IMR-90 (cell line): ENCODE results near the gene GALNT16. TPM values are rescaled to one million over a fixed set of nuclear protein-coding genes. Genes with fewer than 3 reads are reported as not detected.

ENCODE experiments used
- ATAC-seq: fragments of 200-7000 bp; cut with Tn5 transposase; 2 replicates; pipeline ENCODE4 v1.9.1; 2020; ENCODE audit warnings: low read depth, mild to moderate bottlenecking, moderate library complexity
- BruUV-seq: library from RNA; stranded (reverse); fragments of 400-500 nt; replicated peaks from 2 replicates; lab custom pipeline; 2021; lab: Mats Ljungman, UMichigan
- CTCF ChIA-PET: fragments of 300-600 bp; formaldehyde crosslinking; extraction: SDS; loops from one replicate; lab custom pipeline; 2021; ENCODE audit warnings: antibody characterized with exemption; lab: Yijun Ruan, JAX
- POLR2A ChIA-PET: fragments of 300-600 bp; sonication (Branson Sonifier 250); formaldehyde crosslinking; loops from one replicate; lab custom pipeline; 2022; ENCODE audit warnings: antibody characterized with exemption; ENCODE audit not compliant: unreplicated experiment; lab: Charles Lee
- DNase-seq: peaks from one replicate; pipeline ENCODE4 v3.0.0; 2013
- H2AFZ ChIP-seq: replicated peaks from 2 replicates; pipeline ENCODE3; 2013; ENCODE audit warnings: low read length, mild to moderate bottlenecking; ENCODE audit not compliant: poor library complexity
- H2AK5ac ChIP-seq: 2 replicates; pipeline ENCODE4 v1.6.1; 2013; ENCODE audit warnings: low read depth, low read length, inconsistent platforms
- H2AK9ac ChIP-seq: replicated peaks from 2 replicates; pipeline ENCODE3; 2013; ENCODE audit warnings: mild to moderate bottlenecking, low read depth, low read length, moderate library complexity; ENCODE audit not compliant: poor library complexity
- H2BK120ac ChIP-seq: 2 replicates; pipeline ENCODE4 v1.6.1; 2013; ENCODE audit warnings: low read depth, low read length, inconsistent platforms
- H2BK15ac ChIP-seq: 3 replicates; pipeline ENCODE4 v1.6.1; 2013; ENCODE audit warnings: low read depth, low read length, inconsistent platforms
- H2BK20ac ChIP-seq: 2 replicates; pipeline ENCODE4 v1.6.1; 2013; ENCODE audit warnings: low read depth, mild to moderate bottlenecking, inconsistent platforms, low read length, moderate library complexity
- H2BK5ac ChIP-seq: 2 replicates; pipeline ENCODE4 v1.6.1; 2013; ENCODE audit warnings: mild to moderate bottlenecking, low read depth, low read length, inconsistent platforms; ENCODE audit not compliant: poor library complexity, severe bottlenecking
- H3K14ac ChIP-seq: replicated peaks from 2 replicates; pipeline ENCODE4 v1.6.1; 2013; ENCODE audit warnings: low read depth, low read length, inconsistent platforms
- H3K18ac ChIP-seq: 2 replicates; pipeline ENCODE4 v1.6.1; 2013; ENCODE audit warnings: low read depth, low read length, control low read depth
- H3K23ac ChIP-seq: 2 replicates; pipeline ENCODE4 v1.6.1; 2013; ENCODE audit warnings: low read depth, low read length, inconsistent platforms
- H3K27ac ChIP-seq: 2 replicates; pipeline ENCODE4 v1.5.1; 2013; ENCODE audit warnings: mild to moderate bottlenecking, control low read depth, low read length; ENCODE audit not compliant: insufficient read depth
- H3K27me3 ChIP-seq: 2 replicates; pipeline ENCODE4 v1.6.1; 2013; ENCODE audit warnings: low read length; ENCODE audit not compliant: control insufficient read depth, insufficient read depth
- H3K36me3 ChIP-seq: 2 replicates; pipeline ENCODE4 v1.6.1; 2013; ENCODE audit warnings: low read length, mixed read lengths; ENCODE audit not compliant: control insufficient read depth, insufficient read depth
- H3K4ac ChIP-seq: 2 replicates; pipeline ENCODE4 v1.6.1; 2013; ENCODE audit warnings: low read depth, low read length, inconsistent platforms
- H3K4me1 ChIP-seq: 2 replicates; pipeline ENCODE4 v1.6.1; 2013; ENCODE audit warnings: low read length, mixed read lengths; ENCODE audit not compliant: control insufficient read depth, insufficient read depth
- H3K4me2 ChIP-seq: 2 replicates; pipeline ENCODE4 v1.6.1; 2013; ENCODE audit warnings: low read depth, mild to moderate bottlenecking, control low read depth, low read length, moderate library complexity
- H3K4me3 ChIP-seq: 2 replicates; pipeline ENCODE4 v1.5.1; 2013; ENCODE audit warnings: low read depth, mild to moderate bottlenecking, control low read depth, low read length, moderate library complexity; ENCODE audit not compliant: insufficient read depth
- H3K56ac ChIP-seq: 2 replicates; pipeline ENCODE4 v1.6.1; 2013; ENCODE audit warnings: low read length, inconsistent platforms; ENCODE audit not compliant: insufficient read depth; ENCODE audit errors: extremely low read depth
- H3K79me1 ChIP-seq, 2 experiments: 2 replicates each; pipeline ENCODE4 v1.6.1; 2013; ENCODE audit warnings: low read length in 2 of 2, inconsistent platforms in 1 of 2, low read depth in 1 of 2
- H3K9ac ChIP-seq: 2 replicates; pipeline ENCODE4 v1.6.1; 2013; ENCODE audit warnings: low read depth, low read length, control low read depth
- H3K9me1 ChIP-seq: 2 replicates; pipeline ENCODE4 v1.6.1; 2013; ENCODE audit warnings: low read length, inconsistent platforms; ENCODE audit not compliant: insufficient read depth
- H3K9me3 ChIP-seq: 2 replicates; pipeline ENCODE4 v1.6.1; 2013; ENCODE audit warnings: low read length; ENCODE audit not compliant: control insufficient read depth, insufficient read depth
- H4K20me1 ChIP-seq: 2 replicates; pipeline ENCODE4 v1.6.1; 2013; ENCODE audit warnings: low read length, inconsistent platforms; ENCODE audit not compliant: insufficient read depth
- H4K5ac ChIP-seq: 2 replicates; pipeline ENCODE4 v1.6.1; 2013; ENCODE audit warnings: mild to moderate bottlenecking, low read depth, low read length, control low read depth
- H4K8ac ChIP-seq, 2 experiments: 2 replicates each; pipeline ENCODE4 v1.6.1; 2013; ENCODE audit warnings: low read depth in 2 of 2, low read length in 2 of 2, control low read depth in 1 of 2, inconsistent platforms in 1 of 2
- H4K91ac ChIP-seq: 2 replicates; pipeline ENCODE4 v1.6.1; 2013; ENCODE audit warnings: low read depth, low read length, inconsistent platforms; ENCODE audit not compliant: insufficient read depth
- CTCF ChIP-seq: conservative IDR thresholded peaks from 2 replicates; pipeline ENCODE4 v1.5.1; 2012; ENCODE audit warnings: mild to moderate bottlenecking, low read depth, low read length, improper control_type of control experiment
- RAD21 ChIP-seq: IDR thresholded peaks from 2 replicates; pipeline ENCODE4 v1.6.1; 2012; ENCODE audit warnings: low read length, improper control_type of control experiment
- RCOR1 ChIP-seq: IDR thresholded peaks from 2 replicates; pipeline ENCODE4 v1.6.1; 2012; ENCODE audit warnings: mild to moderate bottlenecking, low read length, improper control_type of control experiment; ENCODE audit not compliant: insufficient replicate concordance
- SMC3 ChIP-seq: fragments of 150-350 bp; IDR thresholded peaks from 2 replicates; pipeline ENCODE4 v1.6.1; 2016; ENCODE audit warnings: low read depth, mild to moderate bottlenecking, antibody characterized with exemption, low read length, moderate library complexity
- WGBS, 2 experiments: methylation state at CpG; one replicate each; pipeline versions ENCODE4 v1.1.5 to v1.1.7; 2013; ENCODE audit warnings: missing lambda C conversion rate in 2 of 2; ENCODE audit not compliant: insufficient read length in 1 of 2; ENCODE audit errors: extremely low coverage in 2 of 2; 5-methylcytosine and 5-hydroxymethylcytosine counted together
- dilution Hi-C: fragments of 300-500 bp; cut with HindIII; formaldehyde crosslinking; loops from one replicate; pipeline ENCODE4 v1.14.3; 2018; ENCODE audit warnings: low sequenced_read_pairs; ENCODE audit not compliant: unreplicated experiment
- in situ Hi-C: fragments of 300-500 bp; cut with MboI; formaldehyde crosslinking; loops from 3 replicates; pipeline ENCODE4 v1.14.3; 2019; ENCODE audit warnings: low sequenced_read_pairs, inconsistent platforms, mixed read lengths
- intact Hi-C: fragments of 100-400 bp; cut with micrococcal nuclease; formaldehyde crosslinking; loops from 2 replicates; pipeline ENCODE4 v1.10.0; 2022
- polyA plus RNA-seq, 3 experiments: library from polyadenylated mRNA; depleted of rRNA; stranded (reverse); fragments of >200 nt; gene quantifications; 2 replicates each; pipeline ENCODE4 v1.2.3, GENCODE V29; 2012; ENCODE audit warnings: low replicate concordance in 1 of 3
- total RNA-seq: library from RNA; depleted of rRNA; stranded (reverse); fragments of >200 nt; gene quantifications from 2 replicates; pipeline ENCODE4 v1.2.3, GENCODE V29; 2012

GALNT16 gene
- total and polyA plus RNA-seq, 2 of the 4 experiments (the other 2 are of a cell fraction): 0.36 to 1.5 TPM

DNA sequence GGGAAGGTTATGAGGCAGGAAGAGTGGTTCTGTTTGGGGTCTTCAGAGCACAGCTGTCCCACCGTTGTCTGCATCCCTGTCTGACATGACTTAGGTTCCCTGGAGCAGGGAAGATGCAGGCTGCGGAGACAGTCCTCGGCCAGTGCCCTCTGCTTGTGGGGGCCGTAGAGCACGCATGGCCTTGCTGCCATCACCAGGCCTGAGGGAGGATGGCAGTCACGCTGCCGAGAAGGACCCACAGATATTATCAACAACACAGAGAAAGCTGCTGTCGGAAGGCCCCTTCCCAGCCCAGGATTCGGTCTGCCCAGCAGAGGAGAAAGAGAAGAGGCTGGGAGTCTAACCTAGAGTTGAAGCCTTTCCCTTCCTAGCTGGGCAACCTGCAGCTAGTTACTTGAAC lies 103.1 kb downstream of the GALNT16 start:
- ATAC-seq (peak; percentile 99), DNase-seq (peak; percentile 33)
- Histone ChIP-seq H3K14ac (no peak overlapping the region), H2BK15ac (no peak overlapping the region), H3K4me2 (no peak overlapping the region), H4K5ac (no peak overlapping the region), H3K9me1 (no peaks in the 10 kb centered on the region), H3K56ac (no peak overlapping the region), H2AK9ac (no peak overlapping the region), H2AK5ac (no peak overlapping the region), H3K4me3 (no peak overlapping the region), H4K20me1 (no peaks in the 10 kb centered on the region), H3K4ac (no peak overlapping the region), H2BK20ac (no peak overlapping the region), H4K8ac (no peak overlapping the region), H4K91ac (no peak overlapping the region), H3K27me3 (peaks cover 2% of the 10 kb centered on the region), H3K36me3 (no peaks in the 10 kb centered on the region), H3K9ac (no peak overlapping the region), H3K23ac (no peak overlapping the region), H3K18ac (no peak overlapping the region), H3K4me1 (no peaks in the 10 kb centered on the region), H3K79me1 (no peaks in the 10 kb centered on the region), H2BK5ac (no peak overlapping the region), H2BK120ac (no peak overlapping the region), H3K27ac (no peak overlapping the region), H2AFZ (peak overlapping the region; percentile 49), H3K9me3 (no peaks in the 10 kb centered on the region)
- dilution Hi-C loops: no loop called here
- TF ChIP-seq RCOR1 (no peak), CTCF (peak; percentile 61), RAD21 (peak; percentile 79), SMC3 (peak; percentile 58)
- BruUV-seq: no TSS peak
- no CpG with 5 or more reads among the region's 9 CpGs for whole genome bisulfite sequencing, 2 experiments
- ChIA-PET POLR2A (no interaction called here), CTCF (interaction anchor here (1.0 to 1.1 kb wide), 2 partner anchors 46 to 114 kb away, joined by 4 read pairs; no protein-coding TSS in a partner anchor)
- in situ Hi-C loops: no loop called here
- intact Hi-C loops: loop anchor here (1.0 kb wide), 2 partner anchors 121 to 234 kb away; no protein-coding TSS in a partner anchor
